Heart left ventricle (tissue), 16 donors: ENCODE results near the gene NBAS. TPM values are rescaled to one million over a fixed set of nuclear protein-coding genes. Genes with fewer than 3 reads are reported as not detected.

Source experiments
- ATAC-seq, 4 donors: fragments of 200-7000 bp; cut with Tn5 transposase; one replicate each; pipeline ENCODE4 v1.9.1; 2020 to 2022; ENCODE audit warnings: moderate library complexity in 4 of 4, mild to moderate bottlenecking in 3 of 4, moderate number of reproducible peaks in 1 of 4
- DNase-seq, 5 donors: peaks; one replicate each; pipeline ENCODE4 v3.0.0-alpha.2; 2020
- H3K27ac ChIP-seq, 12 donors: fragments of 200-600 bp; sonication (generic) in 4 of 12; one replicate each; pipeline versions ENCODE4 v1.5.0 to v1.8.0; 2016 to 2022; ENCODE audit warnings: mild to moderate bottlenecking in 2 of 12
- H3K27me3 ChIP-seq, 9 donors: fragments of 200-600 bp; sonication (generic) in 2 of 9; one replicate each; pipeline versions ENCODE4 v1.5.1 to v1.8.0; 2016 to 2022; ENCODE audit warnings: mild to moderate bottlenecking in 3 of 9
- H3K36me3 ChIP-seq, 9 donors: fragments of 200-600 bp; sonication (generic) in 2 of 9; one replicate each; pipeline versions ENCODE4 v1.5.0 to v1.8.0; 2018 to 2022; ENCODE audit warnings: mild to moderate bottlenecking in 2 of 9
- H3K4me1 ChIP-seq, 12 donors: fragments of 200-600 bp; sonication (generic) in 4 of 12; one replicate each; pipeline versions ENCODE4 v1.5.0 to v1.8.0; 2016 to 2022; ENCODE audit warnings: mild to moderate bottlenecking in 3 of 12
- H3K4me3 ChIP-seq, 12 donors: fragments of 200-600 bp; sonication (generic) in 4 of 12; one replicate each; pipeline versions ENCODE4 v1.5.0 to v1.8.0; 2017 to 2022; ENCODE audit warnings: mild to moderate bottlenecking in 9 of 12, moderate library complexity in 4 of 12
- H3K9me3 ChIP-seq, 12 donors: fragments of 200-600 bp; sonication (generic) in 4 of 12; one replicate each; pipeline versions ENCODE4 v1.5.0 to v1.8.0; 2016 to 2022; ENCODE audit warnings: mild to moderate bottlenecking in 1 of 12
- POLR2A ChIP-seq, 2 donors: fragments of 450-650 bp; IDR thresholded peaks; one replicate each; pipeline ENCODE4 v1.6.1; 2017; ENCODE audit warnings: antibody characterized with exemption in 2 of 2, mild to moderate bottlenecking in 2 of 2, moderate library complexity in 2 of 2
- WGBS, 4 donors: extraction: QIAGEN DNeasy Blood & Tissue Kit in 2 of 4; methylation state at CpG; one replicate each; pipeline versions ENCODE4 v1.1.5 to v1.1.7; 2013 to 2018; 5-methylcytosine and 5-hydroxymethylcytosine counted together
- intact Hi-C, 10 donors: fragments of 100-400 bp; cut with DNase I; formaldehyde crosslinking; loops; one replicate each; pipeline versions ENCODE4 v1.11.1 to v1.14.2; 2022
- polyA plus RNA-seq, 2 donors: library from polyadenylated mRNA; stranded (reverse); fragments of 200-250 nt; gene quantifications; one replicate each; pipeline ENCODE4 v1.2.3, GENCODE V29; 2013
- total RNA-seq, 9 donors: library from RNA; depleted of rRNA in 2 of 9; stranded (reverse); fragments of >200 nt in 2 of 9; fragmentation: NEBNext Ultra II Directional in 3 of 9; extraction: Animal tissue kit (Norgen Biotek cat#: 25700) in 3 of 9; gene quantifications; one replicate each; pipeline versions ENCODE4 v1.1.0 to v1.2.4, GENCODE V29; 2016 to 2023
- TF ChIP-seq, protein P1 (sequence below), 12 donors: fragments of 200-600 bp; sonication (generic) in 4 of 12; IDR thresholded peaks; one replicate each; pipeline versions ENCODE4 v1.5.0 to v1.8.0; 2018 to 2022; ENCODE audit warnings: antibody characterized with exemption in 12 of 12, mild to moderate bottlenecking in 5 of 12
- donor health status: ischemic (EF 13 %, LVEDD 7.1; RV severe dilation, severe dysfunction).
- donor health status: healthy with polysubstance abuse.
- donor health status: DM: no; HTN: yes; CAD: no.
- donor health status: DM: no; HTN: no; CAD: no.
- donor health status: ischemic (EF 25% LVEDD 6.9; RV normal size, moderate dysfunction).
- donor health status: ischemic (EF 25% LVEDD 5.7; RV mildly dilated, moderate dysfunction).
- donor health status: healthy.
- donor health status: DM: yes; HTN: yes; CAD: no.
- donor health status: ischemic (EF 35%, LVEDD 5.7; RV mildly dilated, moderate dysfunction).
- donor health status: nonischemic (EF 11% LVEDD 7.7; RV severe dilation, severe dysfunction).
- donor health status: DM: yes; HTN: yes; CAD: no.
- donor health status: PGD.
- donor health status: ischemic (EF 29% LVEDD 5.4; RV normal size, mild dysfunction).
- donor health status: nonischemic (EF 23%, LVEDD 6.1; RV moderate dilation, normal function).

NBAS gene
- total and polyA plus RNA-seq, 11 donors: 23.1 to 63.0 (median 50.5) TPM

DNA sequence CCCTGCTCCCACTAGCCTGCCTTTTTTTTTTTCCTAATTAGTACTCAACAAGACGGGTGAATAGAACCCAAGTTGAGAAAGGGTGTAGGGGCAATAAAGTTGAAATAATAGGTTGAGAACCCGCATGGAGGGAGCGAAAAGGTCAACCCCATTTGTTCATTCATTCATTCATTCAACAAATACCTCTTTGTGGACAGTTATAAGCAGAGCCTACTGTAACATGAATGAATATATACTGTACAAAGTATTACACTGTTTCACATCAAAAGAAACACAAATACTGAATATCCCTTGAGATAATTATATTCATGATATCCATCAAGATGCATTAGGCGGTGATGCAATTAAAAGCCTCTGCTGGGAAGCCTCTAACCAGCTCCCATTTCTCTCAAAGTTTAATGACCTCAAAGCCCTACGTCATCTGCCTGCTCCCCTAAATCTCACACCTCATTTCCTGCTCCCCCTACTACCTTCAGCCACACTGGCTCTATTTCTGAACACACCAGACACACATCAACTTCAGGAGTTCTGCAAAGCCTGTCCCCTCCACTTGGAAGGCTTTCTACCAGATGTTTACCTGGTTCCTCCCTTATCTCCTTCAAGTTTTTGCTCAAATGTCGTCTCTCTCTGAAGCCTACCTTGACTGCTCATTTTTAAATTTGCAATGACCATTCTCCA lies 1.4 kb upstream of the NBAS start:
- H3K4me1 ChIP-seq: peaks cover 0 to 29% (median 23%) of the 10 kb centered on the region in 12 donors
- ATAC-seq (no peak), DNase-seq (no peak)
- WGBS, 4 donors: 81 to 83% (median 82%) methylated on average over 6 of the region's 6 CpGs
- H3K27me3 ChIP-seq: no peaks in the 10 kb centered on the region
- no peaks in the 10 kb centered on the region for H3K36me3 ChIP-seq
- H3K4me3 ChIP-seq: peak overlapping the region in 5 of 12 donors; percentile 62 to 78 (median 76)
- no peaks in the 10 kb centered on the region for H3K9me3 ChIP-seq
- TF ChIP-seq, protein P1, sequence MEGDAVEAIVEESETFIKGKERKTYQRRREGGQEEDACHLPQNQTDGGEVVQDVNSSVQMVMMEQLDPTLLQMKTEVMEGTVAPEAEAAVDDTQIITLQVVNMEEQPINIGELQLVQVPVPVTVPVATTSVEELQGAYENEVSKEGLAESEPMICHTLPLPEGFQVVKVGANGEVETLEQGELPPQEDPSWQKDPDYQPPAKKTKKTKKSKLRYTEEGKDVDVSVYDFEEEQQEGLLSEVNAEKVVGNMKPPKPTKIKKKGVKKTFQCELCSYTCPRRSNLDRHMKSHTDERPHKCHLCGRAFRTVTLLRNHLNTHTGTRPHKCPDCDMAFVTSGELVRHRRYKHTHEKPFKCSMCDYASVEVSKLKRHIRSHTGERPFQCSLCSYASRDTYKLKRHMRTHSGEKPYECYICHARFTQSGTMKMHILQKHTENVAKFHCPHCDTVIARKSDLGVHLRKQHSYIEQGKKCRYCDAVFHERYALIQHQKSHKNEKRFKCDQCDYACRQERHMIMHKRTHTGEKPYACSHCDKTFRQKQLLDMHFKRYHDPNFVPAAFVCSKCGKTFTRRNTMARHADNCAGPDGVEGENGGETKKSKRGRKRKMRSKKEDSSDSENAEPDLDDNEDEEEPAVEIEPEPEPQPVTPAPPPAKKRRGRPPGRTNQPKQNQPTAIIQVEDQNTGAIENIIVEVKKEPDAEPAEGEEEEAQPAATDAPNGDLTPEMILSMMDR (IDR thresholded peaks at IDR 0.05): no peak
- no peak for TF ChIP-seq POLR2A (IDR thresholded peaks at IDR 0.05)
- no peak overlapping the region for H3K27ac ChIP-seq
- intact Hi-C loops: no loop called here

DNA sequence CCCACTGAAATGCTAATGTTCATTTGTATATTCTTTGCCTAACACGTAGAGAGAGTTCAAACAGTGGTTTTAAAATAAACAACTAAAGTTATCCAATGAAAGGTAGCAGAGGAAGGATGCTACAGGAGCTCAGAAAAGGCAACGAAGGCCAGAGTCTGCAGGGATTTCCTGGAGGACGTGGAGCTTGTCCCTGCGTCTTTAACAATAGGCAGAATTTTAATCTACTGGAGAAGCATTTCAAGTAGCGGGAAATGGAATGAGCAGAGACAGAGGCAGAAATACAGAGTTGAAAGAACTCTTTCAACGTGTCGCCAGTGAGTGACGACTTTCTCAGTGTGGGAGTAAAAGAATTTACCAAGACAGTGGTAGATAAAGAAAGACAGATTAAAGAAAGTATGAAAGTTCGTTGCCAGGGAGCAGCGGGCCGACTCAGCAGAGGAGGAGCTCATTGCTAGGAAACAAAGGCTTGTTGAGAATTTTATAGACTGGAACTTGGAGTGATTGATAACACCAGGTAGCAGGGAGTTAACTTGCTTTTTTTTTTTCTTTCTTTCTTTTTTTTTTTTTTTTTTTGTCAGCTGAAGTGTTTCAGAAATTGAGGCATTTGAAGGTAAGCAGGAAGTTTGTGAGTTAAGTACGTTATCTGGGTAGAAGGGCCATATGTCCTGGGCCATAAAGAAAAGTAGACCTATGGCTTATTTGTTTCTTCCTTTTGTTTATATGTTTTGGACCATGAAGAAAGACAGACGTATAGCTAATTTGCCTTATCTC lies 625 bp upstream of the NBAS start:
- Histone ChIP-seq H3K36me3 (peaks cover 0 to 5% (median 0%) of the 10 kb centered on the region in 9 donors), H3K27me3 (no peaks in the 10 kb centered on the region), H3K4me1 (peaks cover 0 to 31% (median 23%) of the 10 kb centered on the region in 12 donors), H3K9me3 (no peaks in the 10 kb centered on the region), H3K4me3 (peak overlapping the region; percentile 50 to 98 (median 76)), H3K27ac (peak overlapping the region; percentile 26 to 86 (median 80))
- TF ChIP-seq, protein P1 (IDR thresholded peaks at IDR 0.05): no peak
- TF ChIP-seq POLR2A (IDR thresholded peaks at IDR 0.05): no peak
- whole genome bisulfite sequencing, 4 donors: 4 to 7% (median 6%) methylated on average over 13 of the region's 13 CpGs
- peak; percentile 41 to 64 (median 54) for ATAC-seq
- intact Hi-C loops: loop anchor here in 3 of 10 donors (1.0 to 2.0 kb wide), 2 partner anchors 29 to 30 kb away; partner anchors contain the start of gene DDX1 (in 3 of the 3)
- DNase-seq: no peak

DNA sequence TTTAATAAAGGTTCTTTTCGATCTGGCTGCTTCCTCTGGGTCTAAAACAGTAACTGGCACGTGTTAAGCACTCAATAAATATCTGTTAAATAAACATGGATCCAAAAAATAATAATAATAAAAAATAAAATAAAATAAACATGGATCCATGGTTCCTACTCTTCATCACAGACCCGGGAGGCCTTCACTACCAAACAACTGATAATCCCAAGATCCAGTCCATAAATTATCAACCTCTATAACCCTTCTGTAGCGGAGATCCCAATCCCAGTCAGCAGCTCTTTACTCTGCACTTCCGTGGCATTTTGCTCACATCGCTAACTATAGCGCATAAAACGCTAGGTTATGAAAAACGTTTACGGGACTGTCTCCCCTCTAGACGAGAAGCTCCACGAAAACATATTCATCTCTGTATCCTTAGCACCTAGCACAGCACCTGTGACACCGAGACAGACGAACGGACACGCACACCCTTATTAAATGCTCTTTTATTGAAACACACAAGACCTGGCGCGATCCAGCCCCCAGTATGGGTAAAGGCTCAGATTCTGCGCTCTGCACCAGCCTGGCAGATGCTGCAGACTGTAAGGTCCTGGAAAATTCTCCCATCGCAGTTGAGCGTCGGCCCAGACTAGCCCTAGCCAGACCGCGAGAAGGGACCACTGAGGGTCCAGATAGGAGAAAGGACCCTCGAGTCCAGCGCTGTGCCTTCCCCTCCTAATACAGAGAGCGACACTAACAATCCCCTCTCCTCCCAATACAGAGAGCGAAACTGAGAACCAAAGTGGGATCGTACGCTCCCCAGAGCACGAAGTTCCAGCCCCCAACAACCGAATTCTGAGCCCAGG lies 770 bp downstream of the NBAS start:
- WGBS, 4 donors: 1 to 2% (median 1%) methylated on average over 27 to 32 of the region's 32 CpGs
- intact Hi-C loops: loop anchor here in 1 of 10 donors (2.0 kb wide), 1 partner anchor 30 kb away; the partner anchor contains the start of gene DDX1
- no peaks in the 10 kb centered on the region for H3K27me3 ChIP-seq
- peaks cover 0 to 31% (median 23%) of the 10 kb centered on the region in 12 donors for H3K4me1 ChIP-seq
- ATAC-seq: peak; percentile 42 to 66 (median 58)
- DNase-seq: no peak
- H3K4me3 ChIP-seq: peak overlapping the region; percentile 50 to 98 (median 76)
- peak overlapping the region in 9 of 12 donors; percentile 26 to 86 (median 80) for H3K27ac ChIP-seq
- TF ChIP-seq, protein P1 (IDR thresholded peaks at IDR 0.05): no peak
- TF ChIP-seq POLR2A (IDR thresholded peaks at IDR 0.05): no peak
- no peaks in the 10 kb centered on the region for H3K9me3 ChIP-seq
- peaks cover 0 to 18% (median 10%) of the 10 kb centered on the region in 9 donors for H3K36me3 ChIP-seq
